HepG2 (cell line): ENCODE results near the gene ARL9. TPM values are rescaled to one million over a fixed set of nuclear protein-coding genes. Genes with fewer than 3 reads are reported as not detected.

Experiments
- ATM ChIP-seq: fragments of 450-650 bp; IDR thresholded peaks from 2 replicates; pipeline ENCODE4 v1.7.1; 2017; ENCODE audit warnings: mild to moderate bottlenecking, borderline replicate concordance
- CBX2 ChIP-seq, 2 experiments: fragments of 200-600 bp in 1 of 2; sonication (generic); formaldehyde crosslinking in 1 of 2; IDR thresholded peaks; 2 replicates each; pipeline versions ENCODE4 v1.7.0 to v1.8.1; 2018 to 2022; ENCODE audit warnings: low read depth in 2 of 2, low read length in 1 of 2, mild to moderate bottlenecking in 1 of 2, missing genetic modification reagents in 1 of 2
- MAF1 ChIP-seq: sonication (generic); formaldehyde crosslinking; IDR thresholded peaks from 2 replicates; pipeline ENCODE4 v1.5.0; 2020; ENCODE audit warnings: missing genetic modification reagents, borderline replicate concordance
- MED8 ChIP-seq: sonication (generic); formaldehyde crosslinking; IDR thresholded peaks from 2 replicates; pipeline ENCODE4 v1.8.1; 2023; ENCODE audit warnings: mild to moderate bottlenecking, missing genetic modification reagents; ENCODE audit not compliant: insufficient replicate concordance
- MIER2 ChIP-seq: IDR thresholded peaks from 2 replicates; pipeline ENCODE4 v1.6.1; 2016; ENCODE audit warnings: missing biosample characterization, missing genetic modification reagents
- NFATC3 ChIP-seq: sonication (generic); formaldehyde crosslinking; IDR thresholded peaks from 2 replicates; pipeline ENCODE4 v1.5.1; 2020; ENCODE audit warnings: mild to moderate bottlenecking, missing genetic modification reagents
- RXRA ChIP-seq: sonication (generic); formaldehyde crosslinking; IDR thresholded peaks from 2 replicates; pipeline ENCODE4 v1.5.1; 2020; ENCODE audit warnings: missing genetic modification reagents
- ZBTB21 ChIP-seq: sonication (generic); formaldehyde crosslinking; IDR thresholded peaks from 2 replicates; pipeline ENCODE4 v1.4.0; 2020; ENCODE audit warnings: missing genetic modification reagents
- ZFAT ChIP-seq: sonication (generic); formaldehyde crosslinking; conservative IDR thresholded peaks from 2 replicates; pipeline ENCODE4 v1.8.1; 2023; ENCODE audit warnings: missing genetic modification reagents, inconsistent platforms
- ZNF556 ChIP-seq: sonication (generic); formaldehyde crosslinking; IDR thresholded peaks from 2 replicates; pipeline ENCODE4 v1.4.0; 2020; ENCODE audit warnings: mild to moderate bottlenecking, missing genetic modification reagents, borderline replicate concordance
- ZNF709 ChIP-seq: sonication (generic); formaldehyde crosslinking; IDR thresholded peaks from 2 replicates; pipeline ENCODE4 v1.5.0; 2020; ENCODE audit warnings: mild to moderate bottlenecking, missing genetic modification reagents
- ZNF782 ChIP-seq: sonication (generic); formaldehyde crosslinking; IDR thresholded peaks from 2 replicates; pipeline ENCODE4 v1.4.0; 2020; ENCODE audit warnings: missing genetic modification reagents, mild to moderate bottlenecking, borderline replicate concordance
- ZNF792 ChIP-seq: IDR thresholded peaks from 2 replicates; pipeline ENCODE4 v1.6.1; 2016
- polyA plus RNA-seq, 8 experiments: library from polyadenylated mRNA; depleted of rRNA in 3 of 8; stranded (reverse) in 7 of 8; unstranded in 1 of 8; fragments of >200 nt; fragmentation: Illumina TruSeq in 4 of 8; extraction: Trizol in 4 of 8; gene quantifications; 2 replicates each; pipeline versions ENCODE4 v1.2.1 to v1.2.3, GENCODE V29; 2011 to 2016; ENCODE audit warnings: low read depth in 4 of 8, missing spikeins in 1 of 8, mixed read lengths in 1 of 8; ENCODE audit not compliant: insufficient read depth in 1 of 8
- total RNA-seq, 5 experiments: library from RNA; depleted of rRNA; stranded (reverse); fragments of >200 nt; fragmentation: Illumina TruSeq; extraction: Trizol; gene quantifications; 2 replicates each; pipeline ENCODE4 v1.2.3, GENCODE V29; 2016; ENCODE audit warnings: low read depth in 1 of 5
- TF ChIP-seq, protein P1 (sequence below): IDR thresholded peaks from 2 replicates; pipeline ENCODE4 v1.6.1; 2016; ENCODE audit warnings: missing compliant biosample characterization, missing genetic modification reagents, borderline replicate concordance
- TF ChIP-seq, protein P2 (sequence below): sonication (generic); formaldehyde crosslinking; IDR thresholded peaks from 2 replicates; pipeline ENCODE4 v1.5.1; 2020; ENCODE audit warnings: missing genetic modification reagents, mild to moderate bottlenecking, borderline replicate concordance
- TF ChIP-seq, protein P3 (sequence below): sonication (generic); formaldehyde crosslinking; IDR thresholded peaks from 2 replicates; pipeline ENCODE4 v1.4.0; 2020; ENCODE audit warnings: low read depth, missing genetic modification reagents
- TF ChIP-seq, protein P4 (sequence below): sonication (generic); formaldehyde crosslinking; IDR thresholded peaks from 2 replicates; pipeline ENCODE4 v1.4.0; 2020; ENCODE audit warnings: missing genetic modification reagents
- TF ChIP-seq, protein P5 (sequence below): sonication (generic); formaldehyde crosslinking; IDR thresholded peaks from 2 replicates; pipeline ENCODE4 v1.8.1; 2023; ENCODE audit warnings: mild to moderate bottlenecking, moderate library complexity, missing genetic modification reagents

The ARL9 gene
- total and polyA plus RNA-seq, 2 of the 13 experiments (the other 11 are each of a cell fraction or from before 2014, with no cell fraction given): not detected

DNA sequence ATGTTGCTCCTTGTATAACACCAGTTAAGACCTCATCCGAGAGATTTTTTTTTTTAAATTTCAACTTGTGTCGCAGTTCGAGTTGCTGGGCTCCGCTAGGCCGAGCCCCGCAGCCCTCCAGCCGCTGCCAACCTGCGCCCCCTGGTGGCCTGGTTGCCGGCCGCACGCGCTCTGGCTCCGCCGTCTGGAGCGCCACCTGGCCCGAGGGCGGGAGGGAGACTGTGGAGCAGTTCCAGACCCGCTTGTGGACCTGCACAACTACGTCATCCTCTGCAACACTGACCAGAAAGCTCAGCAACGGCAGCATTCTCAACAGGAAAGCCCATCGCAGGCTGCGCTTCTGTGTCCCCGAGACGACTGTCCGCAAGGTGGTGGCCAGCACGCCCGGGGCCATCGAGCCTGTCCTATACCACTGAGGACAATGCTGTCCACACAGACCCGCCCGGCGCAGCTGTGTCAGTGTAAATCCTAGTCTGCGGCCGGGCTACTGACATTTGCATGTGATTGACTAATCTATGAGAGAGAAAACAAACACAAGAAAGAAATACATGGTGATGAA, 39.1 kb downstream of the ARL9 start (continued):
- TF ChIP-seq, protein P1, sequence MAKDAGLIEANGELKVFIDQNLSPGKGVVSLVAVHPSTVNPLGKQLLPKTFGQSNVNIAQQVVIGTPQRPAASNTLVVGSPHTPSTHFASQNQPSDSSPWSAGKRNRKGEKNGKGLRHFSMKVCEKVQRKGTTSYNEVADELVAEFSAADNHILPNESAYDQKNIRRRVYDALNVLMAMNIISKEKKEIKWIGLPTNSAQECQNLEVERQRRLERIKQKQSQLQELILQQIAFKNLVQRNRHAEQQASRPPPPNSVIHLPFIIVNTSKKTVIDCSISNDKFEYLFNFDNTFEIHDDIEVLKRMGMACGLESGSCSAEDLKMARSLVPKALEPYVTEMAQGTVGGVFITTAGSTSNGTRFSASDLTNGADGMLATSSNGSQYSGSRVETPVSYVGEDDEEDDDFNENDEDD (CRISPR knock-in tag): peak; percentile 82
- TF ChIP-seq ZNF709 (peak; percentile 62; the same call in 1 of the 2 replicates), RXRA (0 out of 2 replicates have a peak, but pooled peaks have one; percentile 13), MED8 (CRISPR knock-in tag) (no peak), MAF1 (0 out of 2 replicates have a peak, but pooled peaks have one; percentile 53), ATM (no peak), ZNF792 (CRISPR knock-in tag) (peak; percentile 71; the same call in 1 of the 2 replicates), ZBTB21 (CRISPR knock-in tag) (peak; percentile 54; the same call in 1 of the 2 replicates), ZNF556 (peak; percentile 65; the same call in 1 of the 2 replicates), ZNF782 (CRISPR knock-in tag) (peak; percentile 47; the same call in 1 of the 2 replicates), CBX2 (IDR thresholded peaks at IDR 0.05; ENCODE audit: low read depth, low read length) (no peak), CBX2 (CRISPR knock-in tag; IDR thresholded peaks at IDR 0.05; ENCODE audit: low read depth) (peak; percentile 78; the same call in 1 of the 2 replicates), NFATC3 (CRISPR knock-in tag) (no peak), MIER2 (CRISPR knock-in tag) (peak; percentile 66; the same call in 1 of the 2 replicates), ZFAT (CRISPR knock-in tag) (no peak)
- TF ChIP-seq, protein P2, sequence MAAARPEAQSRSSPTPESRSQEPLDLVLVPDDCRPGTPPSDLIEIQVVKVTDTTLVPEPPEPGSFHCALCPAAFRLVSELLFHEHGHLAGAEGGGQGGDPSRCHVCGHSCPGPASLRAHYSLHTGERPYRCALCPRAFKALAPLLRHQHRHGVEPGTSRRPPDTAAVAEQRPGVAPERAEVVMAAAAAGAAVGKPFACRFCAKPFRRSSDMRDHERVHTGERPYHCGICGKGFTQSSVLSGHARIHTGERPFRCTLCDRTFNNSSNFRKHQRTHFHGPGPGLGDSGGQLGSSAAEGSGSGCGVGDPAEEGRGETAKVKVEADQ (CRISPR knock-in tag): peak; percentile 33; the same call in 1 of the 2 replicates
- TF ChIP-seq, protein P3, sequence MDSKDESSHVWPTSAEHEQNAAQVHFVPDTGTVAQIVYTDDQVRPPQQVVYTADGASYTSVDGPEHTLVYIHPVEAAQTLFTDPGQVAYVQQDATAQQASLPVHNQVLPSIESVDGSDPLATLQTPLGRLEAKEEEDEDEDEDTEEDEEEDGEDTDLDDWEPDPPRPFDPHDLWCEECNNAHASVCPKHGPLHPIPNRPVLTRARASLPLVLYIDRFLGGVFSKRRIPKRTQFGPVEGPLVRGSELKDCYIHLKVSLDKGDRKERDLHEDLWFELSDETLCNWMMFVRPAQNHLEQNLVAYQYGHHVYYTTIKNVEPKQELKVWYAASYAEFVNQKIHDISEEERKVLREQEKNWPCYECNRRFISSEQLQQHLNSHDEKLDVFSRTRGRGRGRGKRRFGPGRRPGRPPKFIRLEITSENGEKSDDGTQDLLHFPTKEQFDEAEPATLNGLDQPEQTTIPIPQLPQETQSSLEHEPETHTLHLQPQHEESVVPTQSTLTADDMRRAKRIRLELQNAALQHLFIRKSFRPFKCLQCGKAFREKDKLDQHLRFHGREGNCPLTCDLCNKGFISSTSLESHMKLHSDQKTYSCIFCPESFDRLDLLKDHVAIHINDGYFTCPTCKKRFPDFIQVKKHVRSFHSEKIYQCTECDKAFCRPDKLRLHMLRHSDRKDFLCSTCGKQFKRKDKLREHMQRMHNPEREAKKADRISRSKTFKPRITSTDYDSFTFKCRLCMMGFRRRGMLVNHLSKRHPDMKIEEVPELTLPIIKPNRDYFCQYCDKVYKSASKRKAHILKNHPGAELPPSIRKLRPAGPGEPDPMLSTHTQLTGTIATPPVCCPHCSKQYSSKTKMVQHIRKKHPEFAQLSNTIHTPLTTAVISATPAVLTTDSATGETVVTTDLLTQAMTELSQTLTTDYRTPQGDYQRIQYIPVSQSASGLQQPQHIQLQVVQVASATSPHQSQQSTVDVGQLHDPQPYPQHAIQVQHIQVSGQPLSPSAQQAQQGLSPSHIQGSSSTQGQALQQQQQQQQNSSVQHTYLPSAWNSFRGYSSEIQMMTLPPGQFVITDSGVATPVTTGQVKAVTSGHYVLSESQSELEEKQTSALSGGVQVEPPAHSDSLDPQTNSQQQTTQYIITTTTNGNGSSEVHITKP (CRISPR knock-in tag): peak; percentile 53; the same call in 1 of the 2 replicates
- TF ChIP-seq, protein P4, sequence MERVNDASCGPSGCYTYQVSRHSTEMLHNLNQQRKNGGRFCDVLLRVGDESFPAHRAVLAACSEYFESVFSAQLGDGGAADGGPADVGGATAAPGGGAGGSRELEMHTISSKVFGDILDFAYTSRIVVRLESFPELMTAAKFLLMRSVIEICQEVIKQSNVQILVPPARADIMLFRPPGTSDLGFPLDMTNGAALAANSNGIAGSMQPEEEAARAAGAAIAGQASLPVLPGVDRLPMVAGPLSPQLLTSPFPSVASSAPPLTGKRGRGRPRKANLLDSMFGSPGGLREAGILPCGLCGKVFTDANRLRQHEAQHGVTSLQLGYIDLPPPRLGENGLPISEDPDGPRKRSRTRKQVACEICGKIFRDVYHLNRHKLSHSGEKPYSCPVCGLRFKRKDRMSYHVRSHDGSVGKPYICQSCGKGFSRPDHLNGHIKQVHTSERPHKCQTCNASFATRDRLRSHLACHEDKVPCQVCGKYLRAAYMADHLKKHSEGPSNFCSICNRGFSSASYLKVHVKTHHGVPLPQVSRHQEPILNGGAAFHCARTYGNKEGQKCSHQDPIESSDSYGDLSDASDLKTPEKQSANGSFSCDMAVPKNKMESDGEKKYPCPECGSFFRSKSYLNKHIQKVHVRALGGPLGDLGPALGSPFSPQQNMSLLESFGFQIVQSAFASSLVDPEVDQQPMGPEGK (CRISPR knock-in tag): peak; percentile 51
- TF ChIP-seq, protein P5, sequence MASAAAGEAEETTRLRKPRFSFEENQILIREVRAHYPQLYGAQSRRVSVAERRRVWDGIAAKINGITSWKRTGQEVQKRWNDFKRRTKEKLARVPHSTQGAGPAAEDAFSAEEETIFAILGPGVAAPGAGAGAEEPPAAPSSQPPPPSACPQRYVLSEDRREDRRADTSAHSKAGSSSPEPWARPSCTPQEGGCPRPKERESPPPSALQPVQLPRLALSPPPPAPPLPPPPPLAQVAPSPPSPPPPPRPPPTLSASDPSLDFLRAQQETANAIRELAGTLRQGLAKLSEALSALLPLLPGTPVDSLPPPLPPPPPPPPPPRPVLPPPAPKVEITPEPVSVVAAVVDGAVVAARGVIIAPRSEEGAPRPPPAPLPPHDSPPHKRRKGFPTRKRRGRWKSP (CRISPR knock-in tag): peak; percentile 81
